ENCODE measurements around the gene ZC2HC1B. TPM values are rescaled to one million over a fixed set of nuclear protein-coding genes. Genes with fewer than 3 reads are reported as not detected.

Gene ZC2HC1B
- polyA plus RNA-seq, 3 donors = not detected

DNA sequence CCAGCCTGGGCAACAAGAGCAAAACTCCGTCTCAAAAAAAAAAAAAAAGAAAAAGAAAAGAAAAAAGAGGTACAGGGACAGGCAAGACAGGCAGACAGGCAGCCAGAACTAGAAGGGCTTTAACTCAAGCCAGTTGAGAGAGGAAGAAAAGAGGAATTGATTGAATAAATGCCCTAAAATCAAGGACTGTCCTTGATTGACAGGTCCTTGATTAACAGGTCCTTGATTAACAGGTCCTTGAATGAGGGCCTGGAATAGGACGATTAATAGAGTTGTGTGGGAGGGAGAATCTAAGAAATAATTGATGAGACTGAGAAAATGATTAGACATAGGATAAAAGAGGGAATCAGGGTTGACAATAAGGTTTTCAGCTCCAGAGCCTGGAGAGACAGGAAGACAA lies 36.1 kb downstream of the ZC2HC1B start:
- TF ChIP-seq, protein P1, sequence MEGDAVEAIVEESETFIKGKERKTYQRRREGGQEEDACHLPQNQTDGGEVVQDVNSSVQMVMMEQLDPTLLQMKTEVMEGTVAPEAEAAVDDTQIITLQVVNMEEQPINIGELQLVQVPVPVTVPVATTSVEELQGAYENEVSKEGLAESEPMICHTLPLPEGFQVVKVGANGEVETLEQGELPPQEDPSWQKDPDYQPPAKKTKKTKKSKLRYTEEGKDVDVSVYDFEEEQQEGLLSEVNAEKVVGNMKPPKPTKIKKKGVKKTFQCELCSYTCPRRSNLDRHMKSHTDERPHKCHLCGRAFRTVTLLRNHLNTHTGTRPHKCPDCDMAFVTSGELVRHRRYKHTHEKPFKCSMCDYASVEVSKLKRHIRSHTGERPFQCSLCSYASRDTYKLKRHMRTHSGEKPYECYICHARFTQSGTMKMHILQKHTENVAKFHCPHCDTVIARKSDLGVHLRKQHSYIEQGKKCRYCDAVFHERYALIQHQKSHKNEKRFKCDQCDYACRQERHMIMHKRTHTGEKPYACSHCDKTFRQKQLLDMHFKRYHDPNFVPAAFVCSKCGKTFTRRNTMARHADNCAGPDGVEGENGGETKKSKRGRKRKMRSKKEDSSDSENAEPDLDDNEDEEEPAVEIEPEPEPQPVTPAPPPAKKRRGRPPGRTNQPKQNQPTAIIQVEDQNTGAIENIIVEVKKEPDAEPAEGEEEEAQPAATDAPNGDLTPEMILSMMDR (IDR thresholded peaks at IDR 0.05) = no peak
- intact Hi-C loops (cut with micrococcal nuclease) = no loop called here

DNA sequence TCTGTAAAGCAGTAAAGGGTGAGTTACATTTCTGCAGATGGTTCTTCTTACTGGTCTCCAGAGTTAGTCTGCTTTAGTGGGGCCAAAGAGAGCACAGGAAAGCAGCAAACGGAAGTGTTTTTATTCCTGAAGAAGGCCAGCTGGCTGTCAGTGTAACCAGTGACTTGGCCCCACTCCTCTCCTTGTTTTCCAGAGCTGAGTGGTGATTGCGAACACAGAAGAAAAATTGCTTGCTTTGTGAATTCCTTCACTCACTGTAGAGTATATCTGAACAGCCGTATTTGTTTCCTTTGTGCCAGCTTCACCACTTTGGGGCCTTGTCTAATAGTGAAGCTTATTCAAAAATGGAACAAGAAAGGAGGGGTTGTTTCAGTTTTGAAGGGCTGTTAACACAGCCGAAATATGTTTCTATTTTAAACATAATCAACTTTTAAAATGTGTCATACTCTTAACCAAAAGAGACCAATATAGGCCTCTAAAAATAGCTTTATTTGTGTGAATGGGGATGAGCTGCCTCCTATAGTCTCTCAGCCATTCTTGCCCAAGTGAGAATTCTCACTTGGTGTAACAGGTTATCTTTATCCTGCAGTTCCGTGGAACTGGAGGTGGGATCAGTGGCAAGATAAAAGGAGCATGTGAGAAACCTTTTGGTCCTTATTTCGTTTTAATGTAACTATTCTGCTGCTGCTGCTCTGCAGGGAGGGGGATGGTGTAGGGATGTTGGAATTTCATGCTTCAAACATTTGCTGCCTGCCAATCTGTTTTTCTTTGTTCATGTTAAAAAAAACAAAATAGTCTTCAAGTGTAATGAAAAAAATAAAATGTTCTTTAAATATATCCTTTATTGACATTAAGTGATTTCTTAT lies 37.8 kb downstream of the ZC2HC1B start:
- Histone ChIP-seq H2AFZ (ENCODE audit: insufficient read depth, low read depth, low read length, poor library complexity, severe bottlenecking) (no peak overlapping the region), H4K20me1 (ENCODE audit: insufficient read depth, low read length) (no peaks in the 10 kb centered on the region), H3K79me2 (ENCODE audit: insufficient read depth, low read length) (no peaks in the 10 kb centered on the region), H3K27ac (ENCODE audit: low read depth in 1 of 2, low read length in 2 of 2) (no peak overlapping the region), H3K9ac (ENCODE audit: insufficient read depth, low read length, poor library complexity, severe bottlenecking) (no peak overlapping the region), H3K9me3 (replicated peaks in 1 of 2; ENCODE audit: control insufficient read depth in 1 of 2, insufficient read depth in 1 of 2, low read length in 2 of 2) (no peaks in the 10 kb centered on the region), H3K4me1 (ENCODE audit: control insufficient read depth in 1 of 2, insufficient read depth in 2 of 2, low read length in 2 of 2) (no peaks in the 10 kb centered on the region), H3K36me3 (replicated peaks in 1 of 2; ENCODE audit: control insufficient read depth in 1 of 2, insufficient read depth in 2 of 2, low read length in 2 of 2) (no peaks in the 10 kb centered on the region), H3K27me3 (ENCODE audit: control insufficient read depth in 2 of 2, insufficient read depth in 2 of 2, low read length in 2 of 2) (no peaks in the 10 kb centered on the region), H3K4me3 (replicated peaks in 1 of 3; ENCODE audit: low read depth in 2 of 3, low read length in 3 of 3) (no peak overlapping the region), H3K4me2 (replicated peaks; ENCODE audit: extremely low read depth, low read length, poor library complexity, severe bottlenecking) (no peak overlapping the region)
- H3K9me3 Mint-ChIP-seq = peaks cover 0 to 6% (median 1%) of the 10 kb centered on the region in 7 donors
- DNase-seq = no peak
- H3K4me3 Mint-ChIP-seq = no peak overlapping the region
- peaks cover 5% of the 10 kb centered on the region for H3K4me1 Mint-ChIP-seq
- intact Hi-C loops (cut with micrococcal nuclease) = no loop called here
- TF ChIP-seq, protein P1 (IDR thresholded peaks at IDR 0.05) = no peak
- peaks cover 3 to 7% of the 10 kb centered on the region in 2 donors for H3K36me3 Mint-ChIP-seq
- no peak overlapping the region for H3K27ac Mint-ChIP-seq
- WGBS (ENCODE audit: insufficient coverage) = 59% methylated on average over 3 of the region's 6 CpGs
- H3K27me3 Mint-ChIP-seq (ENCODE audit: low read depth in 3 of 3) = peaks cover 0 to 2% (median 0%) of the 10 kb centered on the region in 3 donors

More for the DNA sequence above, 36.1 kb downstream of the ZC2HC1B start:
- 97% methylated on average over 2 of the region's 2 CpGs for WGBS (ENCODE audit: insufficient coverage)
- no peak overlapping the region for H3K9ac ChIP-seq (ENCODE audit: insufficient read depth, low read length, poor library complexity, severe bottlenecking)
- peaks cover 0 to 2% (median 0%) of the 10 kb centered on the region in 3 donors for H3K27me3 Mint-ChIP-seq (ENCODE audit: low read depth in 3 of 3)
- no peaks in the 10 kb centered on the region for H3K79me2 ChIP-seq (ENCODE audit: insufficient read depth, low read length)
- H3K36me3 ChIP-seq (replicated peaks in 1 of 2; ENCODE audit: control insufficient read depth in 1 of 2, insufficient read depth in 2 of 2, low read length in 2 of 2) = no peaks in the 10 kb centered on the region
- H3K4me3 ChIP-seq (replicated peaks in 1 of 3; ENCODE audit: low read depth in 2 of 3, low read length in 3 of 3) = no peak overlapping the region
- H3K4me1 ChIP-seq (ENCODE audit: control insufficient read depth in 1 of 2, insufficient read depth in 2 of 2, low read length in 2 of 2) = no peaks in the 10 kb centered on the region
- no peaks in the 10 kb centered on the region for H3K27me3 ChIP-seq (ENCODE audit: control insufficient read depth in 2 of 2, insufficient read depth in 2 of 2, low read length in 2 of 2)
- peaks cover 0 to 3% (median 1%) of the 10 kb centered on the region in 7 donors for H3K9me3 Mint-ChIP-seq
- no peak overlapping the region for H3K27ac Mint-ChIP-seq
- no peaks in the 10 kb centered on the region for H4K20me1 ChIP-seq (ENCODE audit: insufficient read depth, low read length)
- DNase-seq = no peak
- H3K4me1 Mint-ChIP-seq = peaks cover 15% of the 10 kb centered on the region
- no peak overlapping the region for H3K4me3 Mint-ChIP-seq
- no peak overlapping the region for H3K4me2 ChIP-seq (replicated peaks; ENCODE audit: extremely low read depth, low read length, poor library complexity, severe bottlenecking)
- H3K27ac ChIP-seq (ENCODE audit: low read depth in 1 of 2, low read length in 2 of 2) = no peak overlapping the region
- no peaks in the 10 kb centered on the region for H3K9me3 ChIP-seq (replicated peaks in 1 of 2; ENCODE audit: control insufficient read depth in 1 of 2, insufficient read depth in 1 of 2, low read length in 2 of 2)
- no peak overlapping the region for H2AFZ ChIP-seq (ENCODE audit: insufficient read depth, low read depth, low read length, poor library complexity, severe bottlenecking)
- H3K36me3 Mint-ChIP-seq = peaks cover 3% of the 10 kb centered on the region in 2 donors

Data from CD14-positive monocyte (primary cell).